Cardiac fibroblast (primary cell): ENCODE data around the gene PCSK5.
"Not testable (repeated sequence)": the region's sequence is repeated elsewhere in the genome, so short reads cannot be mapped to it uniquely, and the experiment has no call there.

Source experiments
- DNase-seq, 2 donors: peaks; one replicate each; pipeline versions ENCODE4 v3.0.0 to v3.0.0-alpha.2; 2010; ENCODE audit warnings: low read depth in 2 of 2
- H3K4me3 ChIP-seq, 2 donors: replicated peaks in 1 of 2; 1 replicate in 1 of 2; 2 replicates in 1 of 2; pipeline ENCODE4 v1.5.1; 2011; ENCODE audit warnings: low read depth in 2 of 2, low read length in 2 of 2, mild to moderate bottlenecking in 2 of 2, moderate library complexity in 1 of 2
- TF ChIP-seq, protein P1 (sequence below): IDR thresholded peaks from one replicate; pipeline ENCODE4 v1.5.1; 2011; ENCODE audit warnings: low read depth, mild to moderate bottlenecking, low read length, inconsistent platforms

The PCSK5 gene

DNA sequence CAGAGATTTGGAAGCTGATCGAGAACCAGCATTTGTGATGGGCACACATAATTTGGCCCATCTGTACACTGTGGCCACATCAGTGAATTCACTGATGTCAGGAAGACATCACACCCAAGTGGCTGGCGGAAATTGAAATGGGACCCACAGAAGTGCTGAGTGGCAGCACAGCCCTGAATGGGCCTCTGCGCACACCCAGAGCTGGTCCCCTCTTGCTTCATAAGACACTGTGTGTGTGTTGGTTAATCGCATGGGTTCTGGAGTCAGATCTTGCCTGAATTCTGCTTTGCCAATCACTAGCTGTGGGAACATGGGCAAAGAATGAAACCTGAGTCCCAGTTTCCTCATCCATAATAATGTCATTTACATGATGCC lies 72.2 kb downstream of the PCSK5 start:
- TF ChIP-seq, protein P1, sequence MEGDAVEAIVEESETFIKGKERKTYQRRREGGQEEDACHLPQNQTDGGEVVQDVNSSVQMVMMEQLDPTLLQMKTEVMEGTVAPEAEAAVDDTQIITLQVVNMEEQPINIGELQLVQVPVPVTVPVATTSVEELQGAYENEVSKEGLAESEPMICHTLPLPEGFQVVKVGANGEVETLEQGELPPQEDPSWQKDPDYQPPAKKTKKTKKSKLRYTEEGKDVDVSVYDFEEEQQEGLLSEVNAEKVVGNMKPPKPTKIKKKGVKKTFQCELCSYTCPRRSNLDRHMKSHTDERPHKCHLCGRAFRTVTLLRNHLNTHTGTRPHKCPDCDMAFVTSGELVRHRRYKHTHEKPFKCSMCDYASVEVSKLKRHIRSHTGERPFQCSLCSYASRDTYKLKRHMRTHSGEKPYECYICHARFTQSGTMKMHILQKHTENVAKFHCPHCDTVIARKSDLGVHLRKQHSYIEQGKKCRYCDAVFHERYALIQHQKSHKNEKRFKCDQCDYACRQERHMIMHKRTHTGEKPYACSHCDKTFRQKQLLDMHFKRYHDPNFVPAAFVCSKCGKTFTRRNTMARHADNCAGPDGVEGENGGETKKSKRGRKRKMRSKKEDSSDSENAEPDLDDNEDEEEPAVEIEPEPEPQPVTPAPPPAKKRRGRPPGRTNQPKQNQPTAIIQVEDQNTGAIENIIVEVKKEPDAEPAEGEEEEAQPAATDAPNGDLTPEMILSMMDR: no peak
- no peak for DNase-seq
- H3K4me3 ChIP-seq: no peak overlapping the region

DNA sequence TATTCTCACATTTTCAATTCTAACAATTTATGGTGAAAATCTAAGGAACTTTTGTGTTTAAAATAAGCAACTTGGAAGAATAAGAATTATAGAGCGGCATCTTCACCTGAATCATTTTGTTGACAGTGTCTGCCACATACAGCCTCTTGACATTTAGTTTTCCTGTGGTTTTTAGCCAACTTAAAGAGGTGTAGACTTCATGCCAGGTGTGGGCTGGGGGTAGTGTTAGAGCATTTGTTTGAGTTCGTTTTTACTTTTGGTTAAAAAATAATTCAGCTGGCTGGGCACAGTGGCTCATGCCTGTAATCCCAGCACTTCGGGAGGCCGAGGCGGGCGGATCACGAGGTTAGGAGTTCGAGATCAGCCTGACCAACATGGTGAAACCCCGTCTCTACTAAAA lies 72.8 kb downstream of the PCSK5 start:
- DNase-seq, H3K4me3 ChIP-seq: not testable (repeated sequence)

DNA sequence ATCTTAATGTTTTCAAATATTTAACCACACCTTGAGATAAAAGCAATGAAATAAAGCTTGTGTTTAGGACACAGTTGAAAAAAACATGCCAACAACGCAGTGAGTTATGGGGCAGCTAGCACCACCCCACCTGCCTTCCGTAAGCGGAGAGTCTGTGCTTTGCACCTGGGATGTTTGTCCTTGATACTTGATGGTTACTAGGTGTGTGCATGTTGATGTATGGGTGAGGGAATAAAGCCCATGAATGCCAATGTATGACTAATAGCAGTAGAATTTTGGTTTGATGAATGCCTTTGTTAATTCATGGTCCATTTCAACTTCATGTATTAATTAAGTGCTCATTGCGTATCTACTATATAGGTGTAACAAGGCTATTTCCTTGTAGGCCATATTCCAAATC lies 74.0 kb downstream of the PCSK5 start:
- H3K4me3 ChIP-seq: no peak overlapping the region
- DNase-seq: peak in 1 of 2 donors; percentile 23
- TF ChIP-seq, protein P1: no peak

DNA sequence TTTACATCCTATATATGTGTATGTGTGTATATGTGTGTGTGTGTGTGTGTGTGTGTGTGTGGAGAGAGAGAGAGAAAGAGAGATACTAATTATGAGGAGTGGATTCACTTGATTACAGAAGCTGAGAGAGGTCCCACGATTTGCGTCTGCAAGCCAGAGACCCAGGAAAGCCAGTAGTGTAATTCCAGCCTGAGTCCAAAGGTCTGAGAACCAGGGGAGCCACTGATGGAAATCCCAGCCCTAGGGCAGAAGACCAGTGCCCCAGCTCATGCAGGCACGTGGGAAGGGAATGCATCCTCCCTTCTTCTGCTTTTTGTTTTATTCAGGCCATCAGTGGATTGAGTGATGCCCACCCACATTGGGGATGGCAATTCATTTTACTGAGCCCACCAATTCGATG lies 74.8 kb downstream of the PCSK5 start:
- no peak for DNase-seq
- TF ChIP-seq, protein P1: no peak
- no peak overlapping the region for H3K4me3 ChIP-seq

DNA sequence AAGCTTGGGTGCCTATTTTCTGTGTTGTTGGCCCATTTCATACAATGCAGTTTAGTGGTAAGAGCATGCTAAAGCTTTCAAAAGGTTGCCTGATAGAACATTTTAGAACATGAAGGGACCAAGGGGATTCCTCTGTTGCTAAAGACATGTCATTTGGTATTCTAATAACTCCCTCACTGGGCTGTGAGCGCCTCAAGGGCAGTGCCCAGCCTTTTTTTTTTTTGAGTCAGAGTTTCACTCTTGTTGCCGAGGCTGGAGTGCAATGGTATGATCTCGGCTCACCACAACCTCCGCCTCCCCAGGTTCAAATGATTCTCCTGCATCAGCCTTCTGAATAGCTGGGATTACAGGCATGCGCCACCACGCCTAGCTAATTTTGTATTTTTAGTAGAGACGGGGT lies 77.1 kb downstream of the PCSK5 start:
- no peak overlapping the region for H3K4me3 ChIP-seq
- DNase-seq: no peak
- TF ChIP-seq, protein P1: no peak

DNA sequence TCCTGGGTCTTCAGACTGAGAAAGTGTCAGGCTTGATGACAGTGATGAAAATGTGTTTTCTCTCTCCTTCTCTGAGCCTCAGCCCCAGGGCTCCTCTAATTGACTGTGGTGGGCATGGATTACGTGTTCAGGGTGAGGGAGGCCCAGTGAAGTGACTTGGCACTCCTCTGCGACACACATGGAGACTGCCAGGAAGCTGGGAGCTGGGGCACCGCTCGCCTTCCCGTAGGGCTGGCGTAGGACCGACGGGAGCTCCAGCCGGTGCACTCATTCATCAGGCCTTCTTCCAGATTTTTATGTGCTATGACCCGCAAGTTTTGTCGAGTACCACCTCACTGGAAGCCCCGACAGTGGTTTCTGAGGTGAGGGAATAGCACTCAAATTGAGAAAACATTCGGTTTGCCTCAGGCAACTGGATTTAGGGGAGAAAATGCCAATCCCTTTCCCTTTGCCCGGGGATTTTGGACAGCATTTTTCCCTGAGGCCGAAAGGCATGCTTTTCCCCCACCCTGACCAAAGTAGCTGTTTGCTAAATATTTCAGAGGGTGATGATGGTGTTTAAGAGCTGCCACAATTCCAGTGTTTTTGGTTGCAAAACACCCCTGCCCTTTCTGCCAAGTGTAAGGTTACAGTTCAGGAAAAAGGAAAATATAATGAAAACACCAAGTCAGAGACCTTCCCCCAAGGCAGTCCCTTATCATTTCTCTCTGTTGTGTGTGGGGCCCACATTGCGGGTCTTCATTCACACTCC lies 83.7 kb downstream of the PCSK5 start:
- TF ChIP-seq, protein P1: no peak
- peak in 1 of 2 donors; percentile 15 for DNase-seq
- H3K4me3 ChIP-seq: no peak overlapping the region

DNA sequence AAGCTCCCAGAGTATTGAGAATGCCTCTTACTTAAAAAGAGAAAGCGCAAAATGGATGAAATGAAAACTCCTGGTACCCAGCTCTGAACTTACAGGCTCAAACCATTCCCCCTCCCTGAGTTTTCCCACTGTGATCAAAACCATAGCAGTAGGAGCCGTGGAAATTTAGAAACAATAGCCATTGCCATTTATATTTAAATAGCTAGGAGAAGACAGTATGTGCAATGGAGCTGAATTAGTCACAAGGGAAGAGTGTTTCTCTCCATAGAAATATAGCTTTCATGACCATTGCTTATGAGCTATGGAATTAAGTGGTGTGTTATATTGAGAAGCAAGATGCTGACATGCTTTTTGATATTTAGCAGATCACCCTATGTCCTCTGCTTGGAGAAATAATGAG lies 84.6 kb downstream of the PCSK5 start:
- no peak overlapping the region for H3K4me3 ChIP-seq
- no peak for DNase-seq
- TF ChIP-seq, protein P1: no peak
